ENCODE results near the gene TAPBP. TPM values are rescaled to one million over a fixed set of nuclear protein-coding genes. Genes with fewer than 3 reads are reported as not detected.

Gene TAPBP
- total and polyA plus RNA-seq, 9 of the 15 experiments (the other 6 are each of a cell fraction or from before 2014, with no cell fraction given) = 5.6 to 74.0 (median 22.3) TPM

GRCh38 chr6:33313709-33314514 lies at the start of gene TAPBP (continued):
- no peak for TF ChIP-seq SIRT6 (IDR thresholded peaks at IDR 0.05; ENCODE audit: low read depth, low read length)
- no peak; the same call in 1 of the 2 replicates for TF ChIP-seq CAMTA2 (CRISPR knock-in tag; conservative IDR thresholded peaks at IDR 0.05)
- no peak for TF ChIP-seq MCM2 (IDR thresholded peaks at IDR 0.05; ENCODE audit: low read depth)
- no peak for TF ChIP-seq ZSCAN32 (CRISPR knock-in tag; IDR thresholded peaks at IDR 0.05)
- TF ChIP-seq HDAC6 (IDR thresholded peaks at IDR 0.05; ENCODE audit: low read depth, low read length) = no peak
- TF ChIP-seq ZBED1 (IDR thresholded peaks at IDR 0.05) = no peak
- no peak for TF ChIP-seq CEBPG (CRISPR knock-in tag; IDR thresholded peaks at IDR 0.05)
- no peak for TF ChIP-seq CEBPG (tag; conservative IDR thresholded peaks at IDR 0.05 in 1 of 2, IDR thresholded peaks at IDR 0.05 in 1 of 2)
- TF ChIP-seq GMEB1 (CRISPR knock-in tag; IDR thresholded peaks at IDR 0.05) = no peak
- no peak for TF ChIP-seq KDM4B (IDR thresholded peaks at IDR 0.05; ENCODE audit: borderline replicate concordance in 2 of 2, low read depth in 1 of 2)
- no peak for TF ChIP-seq NCOA4 (IDR thresholded peaks at IDR 0.05; ENCODE audit: partially characterized antibody)
- TF ChIP-seq TGIF2 (CRISPR knock-in tag; IDR thresholded peaks at IDR 0.05) = no peak
- no peak for TF ChIP-seq CTCF (IDR thresholded peaks at IDR 0.05 in 2 of 3, conservative IDR thresholded peaks at IDR 0.05 in 1 of 3; ENCODE audit: insufficient read depth in 2 of 3, low read depth in 1 of 3, low read length in 3 of 3)
- TF ChIP-seq NFYB (IDR thresholded peaks at IDR 0.05; ENCODE audit: extremely low read depth, insufficient read length) = no peak
- no peak for TF ChIP-seq ZZZ3 (IDR thresholded peaks at IDR 0.05)
- peak; percentile 10 for TF ChIP-seq TAF1 (IDR thresholded peaks at IDR 0.05; ENCODE audit: control insufficient read depth, extremely low read depth, insufficient read depth, low read length, severe bottlenecking)
- TF ChIP-seq FOS (IDR thresholded peaks at IDR 0.05; ENCODE audit: extremely low read depth, insufficient read length) = no peak
- TF ChIP-seq CBX5 (IDR thresholded peaks at IDR 0.05; ENCODE audit: borderline replicate concordance, low read depth) = no peak
- 0 out of 2 replicates have a peak, but pooled peaks have one; percentile 46 for TF ChIP-seq ZNF586 (CRISPR knock-in tag; conservative IDR thresholded peaks at IDR 0.05)
- peak; percentile 56; the same call in 1 of the 2 replicates for TF ChIP-seq VEZF1 (CRISPR knock-in tag; IDR thresholded peaks at IDR 0.05)
- TF ChIP-seq MAFK (IDR thresholded peaks at IDR 0.05; ENCODE audit: low read length) = no peak
- TF ChIP-seq BCOR (IDR thresholded peaks at IDR 0.05) = no peak
- TF ChIP-seq ELF1 (tag; IDR thresholded peaks at IDR 0.05) = no peak
- peak; percentile 25 for TF ChIP-seq TBP (optimal IDR thresholded peaks at IDR 0.05; ENCODE audit: low read depth, low read length)
- peak; percentile 85 for TF ChIP-seq ZFX (CRISPR knock-in tag; IDR thresholded peaks at IDR 0.05)
- TF ChIP-seq FOXP1 (CRISPR knock-in tag; IDR thresholded peaks at IDR 0.05) = peak; percentile 76

All from K562 (cell line).